ENCODE results near the gene WNK1.
A peak's percentile ranks its signal among the peaks of the same experiment; 100 is the strongest.
"Not testable (repeated sequence)": the region's sequence is repeated elsewhere in the genome, so short reads cannot be mapped to it uniquely, and the experiment has no call there.

WNK1 gene

GRCh38 chr12:754473-754820 is 2.1 kb downstream of the WNK1 start:
- TF ChIP-seq ZNF274 (IDR thresholded peaks at IDR 0.05; ENCODE audit: low read depth, low read length): no peak
- peak overlapping the region; percentile 99 for H3K4me3 ChIP-seq (ENCODE audit: low read length)

- peak overlapping the region; percentile 99 for H3K4me3 ChIP-seq (ENCODE audit: low read length)
Measured at GRCh38 chr12:754851-755562, 2.6 kb downstream of the WNK1 start.

GRCh38 chr12:759628-760027 is 7.2 kb downstream of the WNK1 start:
- H3K4me3 ChIP-seq (ENCODE audit: low read length): no peak overlapping the region
- no peak for TF ChIP-seq ZNF274 (IDR thresholded peaks at IDR 0.05; ENCODE audit: low read depth, low read length)

More at GRCh38 chr12:754851-755562, 2.6 kb downstream of the WNK1 start:
- TF ChIP-seq ZNF274 (IDR thresholded peaks at IDR 0.05; ENCODE audit: low read depth, low read length): no peak

GRCh38 chr12:761256-761655 is 8.9 kb downstream of the WNK1 start:
- TF ChIP-seq ZNF274 (IDR thresholded peaks at IDR 0.05; ENCODE audit: low read depth, low read length): no peak

GRCh38 chr12:765840-766239 is 13.5 kb downstream of the WNK1 start:
- TF ChIP-seq ZNF274 (IDR thresholded peaks at IDR 0.05; ENCODE audit: low read depth, low read length): no peak
- no peak overlapping the region for H3K4me3 ChIP-seq (ENCODE audit: low read length)

More at GRCh38 chr12:761256-761655, 8.9 kb downstream of the WNK1 start:
- no peak overlapping the region for H3K4me3 ChIP-seq (ENCODE audit: low read length)

- H3K4me3 ChIP-seq (ENCODE audit: low read length): no peak overlapping the region
- no peak for TF ChIP-seq ZNF274 (IDR thresholded peaks at IDR 0.05; ENCODE audit: low read depth, low read length)
Measured at GRCh38 chr12:768434-768833, 16.1 kb downstream of the WNK1 start.

GRCh38 chr12:770479-770878 is 18.1 kb downstream of the WNK1 start:
- H3K4me3 ChIP-seq (ENCODE audit: low read length): no peak overlapping the region
- TF ChIP-seq ZNF274 (IDR thresholded peaks at IDR 0.05; ENCODE audit: low read depth, low read length): no peak

- TF ChIP-seq ZNF274 (IDR thresholded peaks at IDR 0.05; ENCODE audit: low read depth, low read length): no peak
- no peak overlapping the region for H3K4me3 ChIP-seq (ENCODE audit: low read length)
Measured at GRCh38 chr12:772056-772697, 19.8 kb downstream of the WNK1 start.

GRCh38 chr12:774051-774614 is 21.8 kb downstream of the WNK1 start:
- TF ChIP-seq ZNF274 (IDR thresholded peaks at IDR 0.05; ENCODE audit: low read depth, low read length): no peak
- H3K4me3 ChIP-seq (ENCODE audit: low read length): no peak overlapping the region

GRCh38 chr12:775973-776771 is 23.8 kb downstream of the WNK1 start:
- not testable (repeated sequence) for H3K4me3 ChIP-seq (ENCODE audit: low read length)

- H3K4me3 ChIP-seq (ENCODE audit: low read length): not testable (repeated sequence)
Measured at GRCh38 chr12:776772-777373, 24.5 kb downstream of the WNK1 start.

GRCh38 chr12:777550-778047 is 25.2 kb downstream of the WNK1 start:
- no peak overlapping the region for H3K4me3 ChIP-seq (ENCODE audit: low read length)
- TF ChIP-seq ZNF274 (IDR thresholded peaks at IDR 0.05; ENCODE audit: low read depth, low read length): no peak

GRCh38 chr12:778615-779014 is 26.2 kb downstream of the WNK1 start:
- H3K4me3 ChIP-seq (ENCODE audit: low read length): no peak overlapping the region
- TF ChIP-seq ZNF274 (IDR thresholded peaks at IDR 0.05; ENCODE audit: low read depth, low read length): no peak

All from GM08714 (cell line).